Measurements from ENCODE around the gene BLOC1S5.

DNA sequence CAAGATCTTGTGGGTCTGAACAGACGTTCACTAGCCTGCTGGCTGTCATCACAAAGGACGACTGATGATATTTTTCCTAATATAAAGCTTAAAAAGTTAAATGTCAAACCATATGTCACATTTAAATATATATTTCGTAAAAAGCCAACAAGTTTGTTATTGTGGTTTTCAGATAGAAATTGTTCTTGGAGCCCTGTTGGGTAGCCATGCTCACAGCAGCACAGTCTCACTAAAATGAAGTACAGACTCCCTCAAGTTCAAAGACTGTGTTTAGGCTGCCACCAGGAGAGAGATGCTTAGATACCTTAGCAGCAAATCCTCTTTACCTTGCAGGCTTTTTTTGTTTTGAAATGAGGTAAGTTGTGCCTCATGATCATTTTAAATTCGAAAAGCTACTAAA is 20.4 kb upstream of the BLOC1S5 start:
- no peak for TF ChIP-seq NR3C1 (IDR thresholded peaks at IDR 0.05)
- TF ChIP-seq, protein P1, sequence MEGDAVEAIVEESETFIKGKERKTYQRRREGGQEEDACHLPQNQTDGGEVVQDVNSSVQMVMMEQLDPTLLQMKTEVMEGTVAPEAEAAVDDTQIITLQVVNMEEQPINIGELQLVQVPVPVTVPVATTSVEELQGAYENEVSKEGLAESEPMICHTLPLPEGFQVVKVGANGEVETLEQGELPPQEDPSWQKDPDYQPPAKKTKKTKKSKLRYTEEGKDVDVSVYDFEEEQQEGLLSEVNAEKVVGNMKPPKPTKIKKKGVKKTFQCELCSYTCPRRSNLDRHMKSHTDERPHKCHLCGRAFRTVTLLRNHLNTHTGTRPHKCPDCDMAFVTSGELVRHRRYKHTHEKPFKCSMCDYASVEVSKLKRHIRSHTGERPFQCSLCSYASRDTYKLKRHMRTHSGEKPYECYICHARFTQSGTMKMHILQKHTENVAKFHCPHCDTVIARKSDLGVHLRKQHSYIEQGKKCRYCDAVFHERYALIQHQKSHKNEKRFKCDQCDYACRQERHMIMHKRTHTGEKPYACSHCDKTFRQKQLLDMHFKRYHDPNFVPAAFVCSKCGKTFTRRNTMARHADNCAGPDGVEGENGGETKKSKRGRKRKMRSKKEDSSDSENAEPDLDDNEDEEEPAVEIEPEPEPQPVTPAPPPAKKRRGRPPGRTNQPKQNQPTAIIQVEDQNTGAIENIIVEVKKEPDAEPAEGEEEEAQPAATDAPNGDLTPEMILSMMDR (IDR thresholded peaks at IDR 0.05): no peak
- TF ChIP-seq, protein P2, sequence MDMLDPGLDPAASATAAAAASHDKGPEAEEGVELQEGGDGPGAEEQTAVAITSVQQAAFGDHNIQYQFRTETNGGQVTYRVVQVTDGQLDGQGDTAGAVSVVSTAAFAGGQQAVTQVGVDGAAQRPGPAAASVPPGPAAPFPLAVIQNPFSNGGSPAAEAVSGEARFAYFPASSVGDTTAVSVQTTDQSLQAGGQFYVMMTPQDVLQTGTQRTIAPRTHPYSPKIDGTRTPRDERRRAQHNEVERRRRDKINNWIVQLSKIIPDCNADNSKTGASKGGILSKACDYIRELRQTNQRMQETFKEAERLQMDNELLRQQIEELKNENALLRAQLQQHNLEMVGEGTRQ (IDR thresholded peaks at IDR 0.05): no peak

Measured in A549 (cell line).